Astrocyte (in vitro differentiated cells and primary cell): ENCODE results near the gene ZNF619. TPM values are rescaled to one million over a fixed set of nuclear protein-coding genes. Genes with fewer than 3 reads are reported as not detected.

Experiments
- total RNA-seq: library from RNA; stranded (reverse); gene quantifications from 2 replicates; pipeline ENCODE4 v1.2.1, GENCODE V29; 2021

ZNF619 gene
- total RNA-seq, 1 donor from 2014 or later: 3.4 TPM

Other genes starting within 250 kb of the ZNF619 start
- gene EIF1B, start 167.4 kb upstream of the ZNF619 start, total RNA-seq: 59.3 and 62.5 TPM in 2 replicates
- 0.53 and 0.75 TPM in 2 replicates for gene ENTPD3, start 89.9 kb upstream of the ZNF619 start, total RNA-seq
- gene RPL14, start 19.8 kb upstream of the ZNF619 start, total RNA-seq: 1,485 and 1,706 TPM in 2 replicates
- gene ZNF620, start 28.9 kb downstream of the ZNF619 start, total RNA-seq: 2.9 and 4.2 TPM in 2 replicates
- 26.6 and 28.9 TPM in 2 replicates for gene ZNF621, start 47.8 kb downstream of the ZNF619 start, total RNA-seq